Middle frontal gyrus (tissue), 1 donor: ENCODE data around the gene ZFR2.

ENCODE experiments used
- DNase-seq: peaks from one replicate; pipeline ENCODE4 v3.0.0-alpha.2; 2015; ENCODE audit warnings: low spot score; ENCODE audit errors: extremely low spot score

ZFR2 gene

DNA sequence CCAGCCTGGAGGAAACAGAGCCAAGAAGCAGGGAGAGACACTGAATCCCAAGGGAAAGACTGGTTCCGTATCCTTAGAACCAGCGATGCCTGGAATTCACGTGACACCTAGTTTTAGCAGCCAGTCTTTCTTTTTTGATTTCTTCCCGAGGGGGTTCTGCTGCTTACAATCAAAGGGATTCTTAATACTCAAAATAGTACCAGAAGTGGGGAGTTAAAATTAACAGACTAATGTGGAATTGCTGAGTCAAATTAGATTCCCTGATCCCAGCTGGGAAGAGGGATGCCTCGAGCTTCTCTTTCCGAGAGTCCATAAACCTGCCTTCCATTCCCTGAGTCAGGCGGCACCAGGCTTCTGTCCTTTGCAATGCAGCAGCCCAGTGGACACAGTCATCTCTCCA lies 77.9 kb downstream of the ZFR2 start:
- DNase-seq, result no peak

DNA sequence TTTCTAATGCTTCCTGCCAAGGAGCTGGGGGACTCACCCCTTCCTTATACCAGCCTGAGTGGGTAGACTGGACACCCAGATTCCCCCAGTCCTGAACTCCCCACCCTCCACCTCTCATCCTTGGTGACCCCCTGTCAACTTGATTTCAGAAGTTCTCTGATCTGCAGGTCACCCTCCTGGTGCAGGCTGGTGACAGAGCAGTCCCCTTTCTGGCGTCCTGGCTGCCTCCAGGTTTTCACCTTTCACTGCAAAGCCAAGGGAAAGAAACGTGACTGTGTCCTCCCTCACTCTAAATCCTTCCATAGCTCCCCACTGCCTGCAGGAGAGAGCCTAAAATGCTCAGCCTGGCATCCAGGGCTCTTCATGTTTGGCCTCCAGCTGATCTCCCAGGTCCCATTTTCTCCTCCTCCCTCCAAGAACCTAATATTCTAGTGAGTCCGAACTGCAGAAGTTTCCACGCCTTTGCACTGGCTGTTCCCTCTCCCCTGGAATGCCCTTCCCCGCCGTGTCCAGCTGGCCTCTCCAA lies 78.6 kb downstream of the ZFR2 start:
- no peak for DNase-seq

DNA sequence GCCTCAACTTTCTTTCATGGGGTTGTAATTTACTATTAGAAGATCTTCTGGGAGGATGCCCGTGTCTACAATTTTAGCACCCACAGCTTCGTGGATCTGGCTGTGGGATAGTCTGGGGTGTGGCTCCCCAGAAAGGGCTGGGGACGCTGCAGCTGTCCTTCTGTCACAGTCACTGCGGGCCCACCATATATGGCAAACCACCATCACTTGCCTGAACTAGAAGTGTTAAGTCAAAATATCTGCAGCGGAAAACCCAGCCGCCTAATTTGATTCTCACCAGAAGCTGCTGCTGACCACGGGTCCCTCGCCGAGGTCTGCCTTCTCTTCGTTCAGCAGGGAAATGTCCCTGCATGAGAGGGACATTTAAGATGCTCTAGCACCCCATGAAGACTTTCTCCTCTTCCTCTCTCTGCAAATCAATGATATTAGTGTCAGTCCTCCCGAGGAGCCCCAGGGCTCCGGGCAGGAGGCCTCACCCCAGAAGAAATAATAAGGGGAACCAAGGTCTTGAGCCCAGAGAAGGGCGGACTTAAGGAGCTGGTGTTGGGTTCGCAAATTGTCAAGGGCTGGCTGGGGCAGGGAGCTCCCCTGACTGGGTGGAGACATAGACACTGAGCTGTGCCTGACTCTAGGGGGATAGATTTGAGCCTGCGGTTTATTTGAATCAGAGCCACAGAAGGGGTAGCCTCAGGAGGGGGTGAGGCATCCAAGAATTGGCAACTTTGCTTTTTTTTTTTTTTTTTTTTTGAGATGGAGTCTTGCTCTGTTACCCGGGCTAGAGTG lies 79.7 kb downstream of the ZFR2 start:
- DNase-seq, result no peak

DNA sequence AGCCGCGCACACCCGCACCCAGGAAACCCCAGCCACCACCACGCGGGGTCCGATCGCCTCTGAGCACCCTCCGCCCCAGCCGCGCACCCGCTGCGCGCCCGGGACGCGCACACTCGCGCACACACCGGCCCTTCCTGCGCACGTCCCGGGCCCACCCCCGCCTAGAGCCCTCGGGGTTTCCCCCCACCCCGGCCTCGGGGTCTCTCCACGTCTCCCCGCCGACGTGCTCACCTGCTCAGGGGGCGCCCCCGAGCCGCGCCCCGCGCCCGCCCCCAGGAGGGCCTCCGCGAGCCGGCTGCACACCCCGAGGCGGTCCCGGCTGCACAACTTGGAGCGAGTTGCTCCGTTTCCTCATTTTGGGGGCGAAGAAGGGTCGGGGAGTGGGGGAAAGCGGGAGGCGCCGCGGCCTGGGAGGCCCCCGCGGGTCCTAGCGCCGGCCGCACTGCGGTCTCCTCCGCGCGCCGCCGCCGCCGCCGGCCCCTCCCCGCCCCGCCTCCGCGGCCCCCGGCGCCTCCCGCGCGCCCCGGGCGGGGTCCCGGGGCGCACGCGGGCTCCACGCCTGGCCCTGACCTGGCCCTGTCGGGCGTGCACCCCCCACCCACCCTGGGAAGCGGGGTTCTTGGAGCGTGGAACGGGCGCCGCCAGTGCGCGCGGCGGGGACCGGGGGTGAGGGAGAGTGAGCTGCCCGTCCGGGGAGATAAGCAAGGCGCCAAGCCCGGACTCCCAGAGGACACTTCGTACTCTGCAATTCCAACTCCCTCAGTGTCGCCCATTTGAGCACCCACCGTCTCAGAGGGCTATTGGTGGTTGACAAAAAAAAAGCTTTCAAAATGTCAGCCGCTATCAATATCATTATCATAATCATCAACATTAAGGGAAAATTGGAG lies 82.7 kb downstream of the ZFR2 start, which contains the start of gene MATK:
Gene MATK, minus strand, starts transcription at position 444 of the 887 bp plus-strand sequence. CDS start 1,246 bp downstream, outside the sequence.
- no peak for DNase-seq

DNA sequence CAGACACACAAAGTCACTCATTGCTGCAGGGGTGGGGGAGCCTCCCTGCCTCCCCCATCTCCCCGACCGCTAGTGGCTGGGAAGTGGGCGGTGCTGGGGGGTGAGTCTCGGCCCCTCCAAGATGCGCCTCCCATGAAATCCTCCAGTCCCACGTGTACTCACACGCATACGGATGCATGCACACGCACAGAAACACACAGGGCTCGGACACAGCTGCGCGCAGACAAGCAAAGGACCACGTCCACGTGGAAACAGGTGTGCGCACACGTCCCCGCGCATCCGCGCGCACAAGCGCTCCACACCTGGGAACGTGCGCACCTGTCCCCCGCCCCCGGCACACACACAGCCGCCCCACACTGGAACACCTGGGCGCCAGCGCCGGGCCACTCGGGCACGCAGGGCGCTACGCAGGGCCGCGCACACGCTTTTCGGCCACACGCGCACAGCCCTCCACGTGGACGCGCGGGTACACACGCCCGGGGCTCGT lies 83.3 kb downstream of the ZFR2 start:
- no peak for DNase-seq

DNA sequence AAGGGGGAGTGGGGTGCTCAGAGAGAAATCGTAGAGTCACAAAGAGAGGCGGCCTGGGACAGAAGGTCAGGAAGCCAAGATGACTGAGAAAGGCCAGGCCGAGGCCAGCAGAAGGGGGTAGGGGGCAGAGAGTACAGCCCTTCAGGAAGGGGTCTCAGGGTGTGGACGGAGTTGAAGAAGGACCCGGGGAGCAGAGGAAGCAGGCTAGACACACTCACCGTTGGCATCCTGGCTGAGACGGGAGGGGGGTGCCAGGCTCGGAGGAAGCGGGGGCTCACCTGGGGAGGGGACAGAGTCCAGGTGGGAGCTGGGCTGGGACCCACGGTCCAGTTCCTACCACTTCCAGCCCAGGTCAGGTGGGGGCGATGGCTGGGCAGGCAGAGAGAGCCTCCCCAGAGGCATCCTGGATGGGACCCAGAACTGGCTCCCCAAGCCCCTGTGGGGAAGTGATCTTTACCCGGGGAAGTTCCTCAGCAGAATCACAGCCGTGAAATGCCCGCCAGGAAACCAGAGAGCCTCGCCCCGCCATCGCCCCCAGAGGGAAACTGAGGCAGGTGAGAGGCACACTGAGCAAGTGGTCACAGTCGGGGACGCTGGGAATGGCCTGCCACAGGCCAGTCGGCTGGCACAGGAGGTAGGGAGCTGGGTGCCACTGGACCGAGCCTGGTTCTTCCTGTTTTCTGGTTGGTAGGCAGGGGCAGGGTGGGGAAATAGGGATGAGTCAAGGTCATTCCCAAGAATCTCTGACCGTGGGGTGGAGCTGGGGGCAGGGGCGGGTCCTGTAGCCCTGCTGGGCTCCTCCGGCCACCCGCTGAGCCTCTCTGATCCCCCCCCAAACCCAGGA lies 84.0 kb downstream of the ZFR2 start:
- DNase-seq, result no peak

DNA sequence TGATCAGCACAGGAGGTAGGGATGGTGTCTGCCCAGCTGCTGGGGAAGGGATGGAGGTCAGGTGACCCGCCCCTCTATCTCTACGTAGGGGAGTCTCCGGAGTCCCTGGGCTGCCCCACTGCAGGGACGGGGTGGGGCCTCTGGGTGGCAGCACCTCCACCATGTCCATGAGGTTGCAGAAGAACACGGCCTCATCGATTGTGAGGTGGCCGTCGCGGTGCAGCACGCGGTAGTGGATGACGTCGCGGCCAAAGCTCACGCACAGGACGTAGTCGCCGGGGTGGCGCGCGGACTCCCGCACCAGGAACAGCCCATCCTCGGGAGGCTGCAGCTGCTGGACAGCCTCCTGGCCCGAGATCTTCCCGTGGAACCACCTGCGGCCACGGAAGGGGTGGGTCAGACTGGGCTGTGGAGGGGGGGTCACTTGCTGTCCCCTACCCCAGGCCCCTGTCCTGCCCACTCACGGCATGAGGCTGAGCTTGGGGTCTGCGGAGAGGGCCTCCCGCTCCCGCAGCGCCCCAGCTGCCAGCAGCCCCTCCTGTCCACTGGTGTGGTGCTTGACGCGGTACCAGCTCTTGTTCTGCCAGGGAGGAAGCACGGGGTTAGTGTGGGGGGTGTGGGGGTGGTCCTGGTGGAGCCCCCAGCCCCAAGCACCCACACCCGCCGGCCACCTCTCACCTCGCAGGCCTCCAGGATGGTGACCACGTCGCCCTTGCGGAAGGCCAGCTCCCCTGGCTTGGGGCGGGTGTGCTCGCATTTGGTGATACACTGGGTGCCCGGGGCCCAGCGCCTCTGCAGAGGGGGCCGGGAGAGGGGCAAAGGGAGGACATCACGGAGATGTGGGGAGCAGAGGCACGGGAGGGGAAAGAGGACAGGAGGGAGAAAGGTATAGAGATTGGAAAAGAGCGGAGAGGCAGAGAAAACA lies 84.9 kb downstream of the ZFR2 start:
- no peak for DNase-seq

DNA sequence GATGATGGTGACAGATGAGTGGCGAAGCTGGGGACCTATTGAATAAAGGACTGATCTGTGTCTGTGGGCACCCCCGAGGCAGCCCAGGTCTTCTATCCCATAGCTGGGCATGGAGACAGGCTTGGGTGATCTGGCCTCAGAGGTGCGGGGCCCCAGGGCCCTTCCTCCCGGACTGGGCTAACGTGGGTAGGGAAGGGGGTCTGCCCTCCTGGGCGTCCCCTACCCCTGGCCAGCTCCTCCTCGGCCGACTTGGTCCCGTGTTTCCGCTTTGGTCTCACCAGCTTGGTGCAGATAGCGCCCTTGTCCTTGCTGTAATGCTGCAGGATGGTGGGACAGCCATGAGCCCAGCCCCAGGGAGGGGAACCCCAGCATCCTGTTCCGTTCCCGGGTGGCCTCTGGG lies 85.9 kb downstream of the ZFR2 start:
- DNase-seq, result no peak

DNA sequence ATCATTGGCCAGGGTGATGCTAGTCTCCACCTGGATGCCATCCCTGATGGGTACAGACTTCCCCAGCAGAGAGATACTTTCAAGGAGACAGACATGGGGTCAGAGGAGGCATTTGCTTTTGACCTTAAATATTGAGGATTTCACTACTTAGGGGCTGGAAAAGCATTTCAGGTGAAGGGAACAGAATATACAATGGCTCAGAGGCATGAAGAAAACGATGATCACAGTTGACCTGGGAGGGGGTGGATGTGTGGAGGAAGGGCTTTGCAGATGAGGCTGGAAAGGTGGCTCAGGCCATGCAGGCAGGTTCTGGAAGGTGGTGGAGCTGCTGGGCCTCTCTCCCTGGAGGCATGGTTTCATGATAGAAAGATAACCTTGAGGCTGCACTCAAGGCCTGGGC lies 86.5 kb downstream of the ZFR2 start:
- DNase-seq, result no peak

DNA sequence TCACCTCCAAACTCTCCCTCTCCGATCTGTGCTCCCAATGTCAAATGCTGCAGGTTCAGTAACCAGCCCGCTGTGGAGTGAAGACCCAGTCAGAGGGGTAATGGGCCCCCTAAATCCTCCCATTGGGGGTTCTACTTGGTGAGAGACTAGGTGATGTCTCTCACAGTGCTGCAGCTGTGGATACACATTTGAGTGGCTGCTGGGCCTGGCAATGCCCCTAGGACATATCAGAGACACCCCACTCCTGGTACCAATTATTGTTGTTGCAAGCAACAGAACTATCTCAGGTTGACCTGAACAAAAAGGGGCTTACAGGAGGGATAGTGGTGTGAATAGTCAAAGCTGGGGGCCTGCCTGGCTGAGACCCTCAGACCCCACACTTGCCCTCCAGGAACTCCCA lies 87.2 kb downstream of the ZFR2 start:
- no peak for DNase-seq

DNA sequence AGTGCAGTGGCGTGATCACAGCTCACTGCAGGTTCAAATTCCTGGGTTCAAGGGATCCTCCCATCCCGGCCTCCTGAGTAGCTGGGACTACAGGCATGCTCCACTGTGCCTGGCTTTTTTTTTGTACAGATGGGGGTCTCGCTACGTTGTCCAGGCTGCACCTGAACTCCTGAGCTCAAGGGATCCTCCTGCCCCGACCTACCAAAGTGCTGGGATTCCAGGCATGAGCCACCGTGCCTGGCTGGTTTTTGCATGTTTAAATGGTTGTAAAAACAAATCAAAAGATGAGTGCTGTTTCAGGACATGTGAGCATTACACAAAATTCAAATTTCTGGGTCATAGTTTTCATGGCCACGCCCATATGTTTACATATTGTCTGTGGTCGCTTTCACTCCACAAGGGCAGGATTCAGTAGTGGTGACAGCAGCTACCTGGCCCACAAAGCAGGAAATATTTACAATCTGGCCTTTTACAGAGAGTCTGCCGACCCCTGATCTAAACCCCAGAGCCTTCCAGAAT lies 88.0 kb downstream of the ZFR2 start:
- no peak for DNase-seq

DNA sequence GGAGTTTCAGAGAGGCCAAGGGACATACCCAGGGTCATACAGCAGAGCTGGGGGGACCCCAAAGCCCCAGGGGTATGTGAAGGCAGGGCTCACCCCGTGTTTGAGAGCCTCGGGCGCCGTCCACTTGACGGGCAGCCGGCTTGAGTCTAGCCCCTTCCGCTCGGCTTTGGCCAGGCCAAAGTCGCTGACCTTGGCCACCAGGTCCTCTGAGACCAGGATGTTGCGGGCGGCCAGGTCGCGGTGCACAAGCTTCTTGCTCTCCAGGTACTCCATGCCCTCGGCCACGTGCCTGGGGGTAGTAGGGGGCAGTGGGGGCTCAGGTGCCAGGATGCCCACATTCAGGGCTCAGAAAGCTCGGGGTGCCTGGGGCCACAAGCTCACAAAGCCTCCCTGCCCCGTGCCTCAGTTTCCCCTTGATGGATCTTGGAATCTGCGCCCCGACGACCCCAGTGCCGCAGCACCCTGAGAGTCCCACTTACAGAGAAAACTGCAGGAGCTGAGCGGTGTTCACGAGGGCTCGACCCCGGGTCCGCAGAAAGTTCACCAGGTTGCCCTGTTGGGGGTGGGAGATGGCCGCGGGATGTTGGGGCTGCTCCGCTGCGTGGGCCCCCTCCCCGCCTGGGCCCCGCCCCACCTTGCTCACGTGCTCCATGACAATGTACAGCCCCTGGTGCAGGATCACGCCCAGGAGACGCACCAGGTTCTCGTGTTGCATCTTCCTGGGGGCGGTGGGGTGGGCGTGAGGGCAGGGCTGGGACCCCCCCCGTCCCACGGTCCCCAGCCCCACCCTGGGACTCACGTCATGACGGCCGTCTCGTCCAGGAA lies 89.7 kb downstream of the ZFR2 start:
- DNase-seq, result no peak

DNA sequence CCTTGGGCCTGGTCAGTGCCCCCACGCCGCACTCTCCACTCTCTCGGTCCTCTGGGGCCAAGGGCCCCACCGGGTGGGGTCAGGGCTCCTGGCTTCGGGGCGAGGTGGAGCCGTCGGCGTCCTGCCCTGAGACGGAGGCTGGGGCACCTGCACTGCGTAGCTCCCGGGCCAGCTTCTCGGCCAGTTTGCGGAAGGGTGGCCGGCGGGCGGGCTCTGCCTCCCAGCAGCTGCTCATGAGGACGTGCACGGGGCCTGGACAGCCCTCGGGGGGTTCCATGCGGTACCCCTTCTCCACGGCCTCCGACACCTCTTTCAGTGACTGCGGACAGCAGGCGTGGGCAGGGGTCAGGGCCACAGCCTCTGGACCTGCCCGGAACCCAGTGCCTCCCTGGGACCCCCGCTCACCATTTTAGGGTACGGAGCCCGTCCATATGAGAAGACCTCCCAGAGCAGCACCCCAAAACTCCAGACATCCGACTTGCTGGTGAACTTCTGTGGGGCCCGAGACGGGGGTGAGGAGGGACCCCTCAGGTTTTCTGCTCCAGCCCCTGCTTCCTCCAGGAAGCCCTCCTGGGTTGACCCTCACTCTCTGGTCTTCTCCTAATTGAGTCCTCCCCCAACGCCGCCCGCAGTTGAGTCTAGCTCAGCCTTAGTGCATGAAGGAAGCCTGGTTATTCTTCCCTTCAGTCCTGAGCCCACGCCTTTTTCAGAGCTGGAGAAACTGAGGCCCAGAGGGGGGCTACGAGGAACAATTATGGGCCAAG lies 90.6 kb downstream of the ZFR2 start:
- no peak for DNase-seq

DNA sequence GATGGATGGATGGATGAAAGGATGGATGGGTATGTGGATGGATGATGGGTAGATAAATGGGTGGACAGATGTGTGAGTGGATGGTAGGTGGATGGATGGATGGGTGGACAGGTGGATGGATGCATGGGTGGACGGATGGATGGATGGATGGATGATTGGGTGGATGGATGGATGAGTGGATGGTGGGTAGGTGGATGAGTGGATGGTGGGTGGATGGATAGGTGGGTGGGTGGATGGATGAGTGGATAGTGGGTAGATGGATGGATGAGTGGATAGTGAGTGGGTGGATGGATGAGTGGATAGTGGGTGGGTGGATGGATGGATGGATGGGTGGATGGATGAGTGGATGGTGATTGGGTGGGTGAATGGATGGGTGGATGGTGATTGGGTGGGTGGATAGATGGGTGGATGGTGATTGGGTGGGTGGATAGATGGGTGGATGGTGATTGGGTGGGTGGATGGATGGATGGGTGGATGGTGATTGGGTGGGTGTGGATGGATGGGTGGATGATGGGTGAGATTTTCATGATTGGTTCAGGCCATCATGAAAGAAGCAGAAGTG lies 92.3 kb downstream of the ZFR2 start:
- DNase-seq, result no peak

DNA sequence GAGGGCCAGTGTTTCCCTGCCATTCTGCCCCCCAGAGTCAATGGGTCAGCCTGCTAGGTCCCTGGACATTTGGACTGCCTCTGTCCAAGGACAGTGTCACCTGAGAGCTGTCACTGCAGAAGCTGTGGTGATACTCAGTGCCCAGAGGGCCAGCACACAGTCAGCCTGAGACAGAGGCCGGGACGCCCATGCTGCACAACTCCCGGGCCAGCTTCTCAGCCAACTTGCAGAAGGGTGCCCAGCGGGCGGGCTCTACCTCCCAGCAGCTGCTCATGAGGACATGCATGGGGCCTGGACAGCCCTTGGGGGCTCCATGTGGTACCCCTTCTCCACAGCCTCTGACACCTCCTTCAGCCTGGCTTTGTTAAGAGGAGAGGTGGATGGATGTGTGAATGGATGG lies 93.0 kb downstream of the ZFR2 start:
- DNase-seq, result no peak

DNA sequence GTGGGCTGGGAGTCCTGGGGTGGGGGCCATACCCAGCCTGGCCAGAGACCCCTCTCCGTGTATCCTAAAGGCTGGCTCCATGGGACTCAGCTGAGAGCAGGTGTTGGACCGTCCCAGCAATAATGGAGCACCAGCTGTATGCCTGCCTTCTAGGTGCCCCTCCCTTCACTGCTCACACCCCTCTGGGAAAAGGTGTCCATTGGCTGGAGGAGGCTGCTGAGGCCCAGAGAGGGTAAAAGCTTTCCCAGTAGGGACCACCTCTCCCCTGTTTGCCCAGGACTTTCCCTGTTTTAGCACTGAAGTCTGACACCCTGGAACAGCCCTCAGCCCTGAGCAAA lies 93.5 kb downstream of the ZFR2 start:
- no peak for DNase-seq

DNA sequence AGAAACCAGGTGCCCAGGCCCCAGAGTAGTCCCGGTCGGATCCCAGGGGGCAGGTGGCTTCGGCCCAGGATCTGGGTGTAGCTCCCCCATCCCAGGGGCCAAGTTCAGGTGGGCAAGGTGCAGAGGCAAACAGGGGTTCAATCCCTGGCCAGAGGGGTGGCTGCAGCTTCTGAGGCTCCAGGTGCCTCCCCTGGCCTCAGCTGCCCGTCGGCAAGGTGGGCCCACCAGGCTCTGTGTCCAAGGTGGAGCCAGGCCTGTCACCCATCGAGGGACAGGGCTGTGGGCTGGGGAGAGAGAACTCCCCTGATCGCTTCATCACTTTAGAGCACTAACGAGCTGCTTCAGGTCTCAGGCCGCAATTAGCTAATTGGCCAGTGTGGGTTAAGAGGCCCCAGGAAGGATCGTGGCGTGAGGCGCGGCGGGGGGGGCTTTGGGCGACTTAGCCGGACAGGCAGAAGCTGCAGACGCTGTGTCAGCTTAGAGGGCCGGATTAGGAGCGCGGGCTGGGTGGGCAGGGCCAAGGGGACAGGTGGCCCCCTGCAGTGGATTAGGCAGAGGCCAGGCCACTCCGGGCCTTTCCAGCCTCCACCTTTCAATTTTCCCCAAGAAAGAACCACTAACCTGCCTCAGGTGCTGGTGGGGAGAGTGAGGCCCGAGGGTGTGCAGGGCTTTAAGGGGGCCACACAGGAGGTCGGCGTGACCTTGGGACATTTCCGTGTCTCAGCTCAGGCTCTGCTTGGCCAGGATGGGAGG lies 94.0 kb downstream of the ZFR2 start:
- DNase-seq, result no peak
